Body of pancreas (tissue), 4 donors: Measurements from ENCODE around the gene PCTP. TPM values are rescaled to one million over a fixed set of nuclear protein-coding genes. Genes with fewer than 3 reads are reported as not detected.

ENCODE experiments used
- ATAC-seq: fragments of 150-250 bp; one replicate; pipeline ENCODE4 v1.9.1; 2016
- DNase-seq, 4 donors: peaks; one replicate each; pipeline ENCODE4 v3.0.0-alpha.2; 2019
- H3K27ac ChIP-seq, 4 donors: fragments of 200-600 bp; sonication (generic); 1 replicate in 3 of 4; 2 replicates in 1 of 4; pipeline versions ENCODE4 v1.5.1 to v1.6.1; 2016 to 2019; ENCODE audit warnings: mild to moderate bottlenecking in 1 of 4, mixed read lengths in 1 of 4, moderate library complexity in 1 of 4
- H3K27me3 ChIP-seq, 2 donors: fragments of 200-600 bp; sonication (generic); one replicate each; pipeline ENCODE4 v1.6.0; 2016; ENCODE audit warnings: mild to moderate bottlenecking in 1 of 2
- H3K36me3 ChIP-seq, 2 donors: fragments of 200-600 bp; sonication (generic); replicated peaks in 1 of 2; 2 replicates each; pipeline ENCODE4 v1.5.1; 2016; ENCODE audit warnings: low read depth in 2 of 2; ENCODE audit not compliant: insufficient read depth in 1 of 2
- H3K4me1 ChIP-seq: fragments of 200-600 bp; sonication (generic); one replicate; pipeline ENCODE4 v1.6.0; 2016
- H3K4me3 ChIP-seq, 2 donors: fragments of 200-600 bp; sonication (generic); 1 replicate in 1 of 2; 2 replicates in 1 of 2; pipeline ENCODE4 v1.5.1; 2016 to 2019
- H3K9me3 ChIP-seq, 3 donors: fragments of 200-600 bp; sonication (generic); 1 replicate in 2 of 3; 2 replicates in 1 of 3; pipeline ENCODE4 v1.5.1; 2016
- CTCF ChIP-seq, 7 experiments: fragments of 450-650 bp in 4 of 7; fragments of 200-600 bp in 3 of 7; sonication (generic) in 3 of 7; IDR thresholded peaks; one replicate each; pipeline ENCODE4 v1.5.1; 2016 to 2019; ENCODE audit warnings: antibody characterized with exemption in 7 of 7
- POLR2A ChIP-seq, 3 donors: fragments of 450-650 bp; IDR thresholded peaks; one replicate each; pipeline ENCODE4 v1.6.1; 2016; ENCODE audit warnings: antibody characterized with exemption in 3 of 3, mild to moderate bottlenecking in 2 of 3
- WGBS, 2 donors: methylation state at CpG; one replicate each; pipeline ENCODE4 v1.1.5; 2017; 5-methylcytosine and 5-hydroxymethylcytosine counted together
- intact Hi-C: fragments of 100-400 bp; cut with DNase I; formaldehyde crosslinking; loops from one replicate; pipeline ENCODE4 v1.15.1; 2023
- total RNA-seq, 2 donors: library from RNA; depleted of rRNA; stranded (reverse); fragments of >200 nt; gene quantifications; one replicate each; pipeline ENCODE4 v1.1.0, GENCODE V29; 2016

PCTP gene
- total RNA-seq, 2 donors from 2014 or later = 5.6 to 13.0 TPM

DNA sequence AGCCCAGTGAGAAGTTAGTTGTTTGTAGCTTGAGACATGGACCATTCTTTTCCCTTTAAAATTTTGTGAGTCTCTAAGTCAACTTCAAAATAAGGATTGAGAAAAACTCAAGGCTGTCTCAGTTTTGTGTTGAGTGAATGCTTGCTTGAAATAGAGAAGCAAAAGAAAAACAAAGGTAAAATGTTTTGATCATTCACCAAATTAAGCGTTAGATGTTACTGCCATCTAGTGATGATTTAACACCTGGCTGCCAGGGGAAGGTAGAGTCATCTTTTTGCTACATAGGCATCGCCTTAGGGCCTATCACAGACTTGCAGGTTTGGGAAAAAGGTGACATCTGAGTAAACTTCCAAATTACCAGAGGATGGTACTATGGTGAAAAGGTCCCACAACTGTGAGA, 74.4 kb downstream of the PCTP start:
- ATAC-seq = no peak
- WGBS, 2 donors = 46 to 52% methylated on average over 2 of the region's 2 CpGs

More for the DNA sequence above, 74.4 kb downstream of the PCTP start:
- Histone ChIP-seq H3K36me3 (no peaks in the 10 kb centered on the region), H3K4me3 (no peak overlapping the region), H3K9me3 (no peaks in the 10 kb centered on the region), H3K4me1 (no peaks in the 10 kb centered on the region), H3K27ac (no peak overlapping the region), H3K27me3 (no peaks in the 10 kb centered on the region)
- intact Hi-C loops = no loop called here
- DNase-seq = no peak
- TF ChIP-seq CTCF (IDR thresholded peaks at IDR 0.05) (peak in 4 of 7 experiments; percentile 14 to 27 (median 15)), POLR2A (IDR thresholded peaks at IDR 0.05) (no peak)

Other genes starting within 250 kb of the PCTP start
- not detected for gene SMIM36, start 239.6 kb upstream of the PCTP start, total RNA-seq
- 1 to 10 TPM; 2.9 to 5.6 TPM for gene TMEM100, start 28.2 kb upstream of the PCTP start, total RNA-seq